Effector memory CD4-positive, alpha-beta T cell (primary cell): ENCODE data around the gene SEMA3F.

Experiments
- DNase-seq, 3 donors: peaks; one replicate each; pipeline ENCODE4 v3.0.0-alpha.2; 2020
- H3K27ac ChIP-seq: 2 replicates; pipeline ENCODE4 v1.7.0; 2013; ENCODE audit warnings: mild to moderate bottlenecking, low read length, moderate library complexity; ENCODE audit not compliant: insufficient read depth, poor library complexity, severe bottlenecking
- H3K27me3 ChIP-seq: replicated peaks from 2 replicates; pipeline ENCODE4 v1.7.0; 2013; ENCODE audit warnings: mild to moderate bottlenecking, low read length; ENCODE audit not compliant: insufficient read depth, control insufficient read depth, poor library complexity, severe bottlenecking
- H3K36me3 ChIP-seq: 2 replicates; pipeline ENCODE4 v1.7.0; 2013; ENCODE audit warnings: mild to moderate bottlenecking, low read length, moderate library complexity; ENCODE audit not compliant: control insufficient read depth, insufficient read depth
- H3K4me1 ChIP-seq: 2 replicates; pipeline ENCODE4 v1.7.0; 2013; ENCODE audit warnings: low read length, mild to moderate bottlenecking; ENCODE audit not compliant: control insufficient read depth, insufficient read depth, poor library complexity, severe bottlenecking
- H3K4me3 ChIP-seq: 2 replicates; pipeline ENCODE4 v1.7.0; 2013; ENCODE audit warnings: low read length, low read depth, mild to moderate bottlenecking; ENCODE audit not compliant: insufficient read depth, poor library complexity, severe bottlenecking
- H3K9me3 ChIP-seq: 2 replicates; pipeline ENCODE4 v1.7.0; 2013; ENCODE audit warnings: mild to moderate bottlenecking, low read length, moderate library complexity; ENCODE audit not compliant: control insufficient read depth

SEMA3F gene

DNA sequence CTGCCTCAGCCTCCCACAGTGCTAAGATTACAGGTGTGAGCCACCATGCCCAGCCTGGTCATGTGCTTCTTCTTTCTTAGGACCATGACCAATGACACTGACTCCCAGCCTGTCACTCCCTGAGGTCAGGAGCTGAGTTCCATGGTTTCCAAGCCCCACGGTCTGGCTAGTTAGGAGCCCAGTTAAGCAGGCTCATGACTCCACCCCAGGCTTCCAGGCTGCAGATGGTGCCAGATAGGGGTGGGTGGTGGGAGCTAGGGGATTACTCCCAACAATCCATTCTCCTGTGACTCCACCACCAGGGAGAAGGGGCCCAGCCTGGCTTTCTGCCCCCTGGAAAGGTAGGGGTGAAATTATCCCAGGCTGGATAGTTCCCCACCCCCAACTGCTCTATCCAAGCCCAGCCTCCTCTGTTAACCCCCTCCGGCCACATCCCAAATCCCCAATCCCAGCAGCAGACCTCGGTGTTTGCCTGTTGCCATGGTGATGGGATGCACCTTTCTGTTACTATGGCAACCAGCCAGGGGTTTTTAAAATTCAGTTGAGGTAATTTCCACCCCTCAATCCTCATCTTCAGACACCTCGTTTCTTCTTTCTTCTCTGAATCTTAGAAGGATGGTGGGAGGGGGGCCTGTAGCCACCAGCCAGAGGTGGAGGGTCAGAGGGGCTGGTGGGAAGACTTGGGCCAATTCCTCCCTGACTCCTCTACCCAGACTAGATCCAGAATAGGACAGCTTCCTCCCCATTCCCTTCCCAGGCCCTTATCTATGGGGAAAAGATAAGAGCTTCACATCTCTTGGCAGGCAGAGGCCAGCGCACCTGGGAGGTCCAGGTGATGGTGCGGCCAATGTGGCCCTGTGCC, 22.5 kb upstream of the SEMA3F start:
- H3K4me3 ChIP-seq = no peak overlapping the region

GRCh38 chr3:50133283-50133615, 21.9 kb upstream of the SEMA3F start:
- no peak for DNase-seq
- no peaks in the 10 kb centered on the region for H3K4me1 ChIP-seq
- no peaks in the 10 kb centered on the region for H3K9me3 ChIP-seq
- H3K27me3 ChIP-seq = no peaks in the 10 kb centered on the region
- no peaks in the 10 kb centered on the region for H3K36me3 ChIP-seq
- no peak overlapping the region for H3K27ac ChIP-seq
- no peak overlapping the region for H3K4me3 ChIP-seq

More for the DNA sequence above, 22.5 kb upstream of the SEMA3F start:
- H3K4me1 ChIP-seq = no peaks in the 10 kb centered on the region
- H3K27ac ChIP-seq = no peak overlapping the region
- H3K27me3 ChIP-seq = no peaks in the 10 kb centered on the region
- no peaks in the 10 kb centered on the region for H3K36me3 ChIP-seq
- DNase-seq = no peak
- H3K9me3 ChIP-seq = no peaks in the 10 kb centered on the region

- H3K9me3 ChIP-seq = no peaks in the 10 kb centered on the region
- H3K27me3 ChIP-seq = no peaks in the 10 kb centered on the region
- H3K36me3 ChIP-seq = no peaks in the 10 kb centered on the region
- no peak overlapping the region for H3K4me3 ChIP-seq
- no peak overlapping the region for H3K27ac ChIP-seq
- H3K4me1 ChIP-seq = peaks cover 8% of the 10 kb centered on the region
- no peak for DNase-seq
Observed at GRCh38 chr3:50134367-50134766, 20.8 kb upstream of the SEMA3F start.

DNA sequence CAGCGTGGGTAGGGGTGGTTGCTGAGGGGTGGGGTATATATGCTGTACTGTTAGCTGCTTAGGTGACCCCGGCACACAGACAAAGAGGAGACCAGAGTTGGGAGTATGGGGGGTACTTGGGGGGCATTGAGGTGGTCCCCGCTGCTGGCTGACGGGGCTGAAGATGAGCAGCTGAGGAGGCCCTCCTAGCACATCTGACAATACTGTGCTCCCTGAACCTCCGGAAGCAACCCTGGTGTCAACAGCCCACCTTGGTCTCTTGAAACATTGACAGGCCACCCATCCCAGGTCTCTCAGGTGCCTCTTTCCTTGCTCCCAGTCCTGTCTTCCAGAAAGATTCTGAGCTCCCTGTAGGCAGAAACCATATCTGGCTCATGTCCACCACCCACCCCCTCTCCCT, 19.2 kb upstream of the SEMA3F start:
- Histone ChIP-seq H3K27ac (no peak overlapping the region), H3K27me3 (no peaks in the 10 kb centered on the region), H3K4me3 (no peak overlapping the region), H3K9me3 (no peaks in the 10 kb centered on the region), H3K4me1 (peaks cover 8% of the 10 kb centered on the region), H3K36me3 (no peaks in the 10 kb centered on the region)
- DNase-seq = no peak

DNA sequence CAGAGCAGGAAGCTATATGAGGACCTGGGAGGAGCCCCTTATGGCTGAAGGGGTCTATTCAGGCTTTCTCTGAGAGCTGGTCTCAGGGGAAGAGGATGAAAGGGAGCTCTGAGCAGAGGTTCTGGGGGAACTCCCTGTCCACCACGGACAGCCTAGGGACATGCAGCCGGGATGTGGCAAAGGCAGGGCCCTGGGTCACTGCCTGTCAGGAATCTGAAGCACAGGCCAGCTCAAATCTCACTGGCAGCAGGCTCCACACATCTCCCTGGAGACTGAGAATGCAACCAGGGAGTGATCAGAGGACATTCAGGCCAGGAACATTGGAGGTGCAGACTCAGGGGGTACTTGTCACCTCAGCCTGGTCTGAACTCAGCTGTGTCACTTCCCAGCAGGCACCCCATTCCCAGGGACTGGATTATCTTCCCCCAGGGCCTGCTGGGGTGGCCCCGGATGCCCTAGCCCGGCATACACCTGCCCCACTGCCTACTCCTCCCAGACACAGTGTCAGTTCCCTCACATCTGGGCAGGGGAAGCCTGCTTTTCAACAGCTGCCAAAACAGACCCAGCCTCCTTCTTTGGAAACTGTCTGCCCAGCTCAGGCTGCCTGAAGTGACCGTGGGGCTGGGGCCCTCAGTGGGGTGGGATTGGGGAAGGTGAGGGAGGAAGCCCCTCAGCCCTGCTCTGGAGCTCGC, 18.3 kb upstream of the SEMA3F start:
- Histone ChIP-seq H3K4me1 (peaks cover 8% of the 10 kb centered on the region), H3K9me3 (no peaks in the 10 kb centered on the region), H3K27me3 (no peaks in the 10 kb centered on the region), H3K36me3 (no peaks in the 10 kb centered on the region), H3K4me3 (no peak overlapping the region), H3K27ac (no peak overlapping the region)
- no peak for DNase-seq

DNA sequence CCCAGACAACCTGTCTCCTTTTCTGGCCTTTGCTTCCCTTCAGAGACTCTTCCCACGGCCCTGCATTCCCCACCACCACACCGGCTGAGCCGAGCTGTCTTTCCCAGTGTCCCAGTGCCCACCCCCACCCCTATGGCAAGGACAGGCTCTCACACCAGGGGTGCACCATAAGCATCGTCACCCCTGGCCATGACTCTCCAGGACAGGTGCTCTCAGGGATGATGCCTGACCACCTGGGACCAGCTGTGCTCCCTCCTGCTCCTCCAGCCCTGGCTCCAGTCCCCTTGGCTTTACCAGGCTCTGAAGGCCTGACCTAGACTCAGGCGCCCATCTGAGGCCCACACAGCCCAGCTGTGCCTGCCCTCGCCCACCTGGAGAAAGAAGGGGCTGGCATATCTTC, 17.6 kb upstream of the SEMA3F start:
- Histone ChIP-seq H3K36me3 (no peaks in the 10 kb centered on the region), H3K27ac (no peak overlapping the region), H3K4me3 (no peak overlapping the region), H3K9me3 (no peaks in the 10 kb centered on the region), H3K27me3 (no peaks in the 10 kb centered on the region), H3K4me1 (peaks cover 8% of the 10 kb centered on the region)
- DNase-seq = no peak

GRCh38 chr3:50138266-50139200, 16.6 kb upstream of the SEMA3F start:
- DNase-seq = no peak
- Histone ChIP-seq H3K4me3 (no peak overlapping the region), H3K36me3 (no peaks in the 10 kb centered on the region), H3K27me3 (no peaks in the 10 kb centered on the region), H3K9me3 (no peaks in the 10 kb centered on the region), H3K27ac (no peak overlapping the region), H3K4me1 (peaks cover 8% of the 10 kb centered on the region)

DNA sequence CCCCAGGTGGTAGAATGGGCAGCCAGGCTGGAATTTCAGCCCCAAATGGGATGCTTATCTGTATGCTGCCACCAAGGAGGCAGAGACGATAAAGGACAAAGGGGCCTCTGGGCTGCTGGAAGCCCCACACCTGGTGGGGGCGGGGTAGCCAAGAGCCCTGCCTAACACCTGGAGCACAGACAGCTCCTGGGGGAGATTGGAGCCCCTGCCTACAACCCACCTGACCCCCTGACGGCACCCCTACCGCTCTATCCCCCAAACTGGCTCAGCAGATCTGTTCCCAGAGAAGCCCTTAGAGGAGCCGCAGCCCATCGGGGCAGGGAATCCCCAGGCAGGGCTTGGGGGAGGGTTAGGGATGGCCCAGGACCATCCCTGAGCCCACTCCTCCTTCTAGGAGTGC, 15.8 kb upstream of the SEMA3F start:
- H3K27ac ChIP-seq = no peak overlapping the region
- H3K36me3 ChIP-seq = no peaks in the 10 kb centered on the region
- no peak for DNase-seq
- H3K4me1 ChIP-seq = peaks cover 8% of the 10 kb centered on the region
- no peak overlapping the region for H3K4me3 ChIP-seq
- H3K27me3 ChIP-seq = no peaks in the 10 kb centered on the region
- H3K9me3 ChIP-seq = no peaks in the 10 kb centered on the region

GRCh38 chr3:50139718-50140423, 15.3 kb upstream of the SEMA3F start:
- Histone ChIP-seq H3K27ac (no peak overlapping the region), H3K9me3 (no peaks in the 10 kb centered on the region), H3K27me3 (no peaks in the 10 kb centered on the region), H3K4me1 (peaks cover 8% of the 10 kb centered on the region), H3K4me3 (no peak overlapping the region), H3K36me3 (no peaks in the 10 kb centered on the region)
- no peak for DNase-seq
